ES-I3 (cell line): ENCODE measurements around the gene ABTB2.

ENCODE experiments used
- H3K36me3 ChIP-seq: 2 replicates; pipeline ENCODE4 v1.6.1; 2013; ENCODE audit warnings: mild to moderate bottlenecking, low read length, control low read depth, moderate library complexity; ENCODE audit not compliant: insufficient read depth
- H3K4me1 ChIP-seq: 2 replicates; pipeline ENCODE4 v1.6.1; 2013; ENCODE audit warnings: mild to moderate bottlenecking, control low read depth, low read length; ENCODE audit not compliant: insufficient read depth
- H3K9ac ChIP-seq: 2 replicates; pipeline ENCODE4 v1.6.1; 2013; ENCODE audit warnings: low read depth, mild to moderate bottlenecking, low read length, moderate library complexity
- H3K9me3 ChIP-seq: 2 replicates; pipeline ENCODE4 v1.6.1; 2013; ENCODE audit warnings: mild to moderate bottlenecking, low read length, moderate library complexity; ENCODE audit not compliant: control insufficient read depth, insufficient read depth

Gene ABTB2

GRCh38 chr11:34268906-34269430, 88.8 kb downstream of the ABTB2 start:
- peaks cover 8% of the 10 kb centered on the region for H3K4me1 ChIP-seq
- H3K9me3 ChIP-seq, result no peaks in the 10 kb centered on the region
- H3K9ac ChIP-seq, result no peak overlapping the region
- H3K36me3 ChIP-seq, result no peaks in the 10 kb centered on the region

GRCh38 chr11:34267417-34267816, 90.4 kb downstream of the ABTB2 start:
- Histone ChIP-seq H3K4me1 (peaks cover 20% of the 10 kb centered on the region), H3K9me3 (no peaks in the 10 kb centered on the region), H3K36me3 (no peaks in the 10 kb centered on the region), H3K9ac (no peak overlapping the region)

GRCh38 chr11:34267013-34267412, 90.8 kb downstream of the ABTB2 start:
- Histone ChIP-seq H3K4me1 (peaks cover 20% of the 10 kb centered on the region), H3K36me3 (no peaks in the 10 kb centered on the region)

GRCh38 chr11:34266090-34266912, 91.5 kb downstream of the ABTB2 start:
- H3K36me3 ChIP-seq, result no peaks in the 10 kb centered on the region
- peaks cover 20% of the 10 kb centered on the region for H3K4me1 ChIP-seq
- H3K9ac ChIP-seq, result no peak overlapping the region
- no peaks in the 10 kb centered on the region for H3K9me3 ChIP-seq

More at GRCh38 chr11:34267013-34267412, 90.8 kb downstream of the ABTB2 start:
- no peak overlapping the region for H3K9ac ChIP-seq
- no peaks in the 10 kb centered on the region for H3K9me3 ChIP-seq

- Histone ChIP-seq H3K36me3 (no peaks in the 10 kb centered on the region), H3K9ac (no peak overlapping the region), H3K9me3 (no peaks in the 10 kb centered on the region), H3K4me1 (peaks cover 20% of the 10 kb centered on the region)
Observed at GRCh38 chr11:34264303-34265110, 93.3 kb downstream of the ABTB2 start.

GRCh38 chr11:34263441-34264091, 94.2 kb downstream of the ABTB2 start:
- Histone ChIP-seq H3K36me3 (no peaks in the 10 kb centered on the region), H3K9ac (no peak overlapping the region), H3K4me1 (peaks cover 20% of the 10 kb centered on the region), H3K9me3 (no peaks in the 10 kb centered on the region)

- Histone ChIP-seq H3K4me1 (peaks cover 20% of the 10 kb centered on the region), H3K9me3 (no peaks in the 10 kb centered on the region), H3K36me3 (no peaks in the 10 kb centered on the region), H3K9ac (no peak overlapping the region)
Observed at GRCh38 chr11:34262531-34263081, 95.2 kb downstream of the ABTB2 start.

GRCh38 chr11:34261820-34262219, 96.0 kb downstream of the ABTB2 start:
- no peak overlapping the region for H3K9ac ChIP-seq
- peaks cover 12% of the 10 kb centered on the region for H3K4me1 ChIP-seq
- H3K9me3 ChIP-seq, result no peaks in the 10 kb centered on the region
- H3K36me3 ChIP-seq, result no peaks in the 10 kb centered on the region

GRCh38 chr11:34261095-34261494, 96.7 kb downstream of the ABTB2 start:
- peaks cover 12% of the 10 kb centered on the region for H3K4me1 ChIP-seq
- H3K9ac ChIP-seq, result no peak overlapping the region
- H3K36me3 ChIP-seq, result no peaks in the 10 kb centered on the region
- H3K9me3 ChIP-seq, result no peaks in the 10 kb centered on the region

GRCh38 chr11:34260072-34260575, 97.7 kb downstream of the ABTB2 start:
- no peaks in the 10 kb centered on the region for H3K9me3 ChIP-seq
- H3K4me1 ChIP-seq, result peaks cover 12% of the 10 kb centered on the region
- H3K36me3 ChIP-seq, result no peaks in the 10 kb centered on the region
- H3K9ac ChIP-seq, result no peak overlapping the region

- H3K9ac ChIP-seq, result no peak overlapping the region
- H3K9me3 ChIP-seq, result no peaks in the 10 kb centered on the region
- peaks cover 12% of the 10 kb centered on the region for H3K4me1 ChIP-seq
- no peaks in the 10 kb centered on the region for H3K36me3 ChIP-seq
Observed at GRCh38 chr11:34259087-34259486, 98.7 kb downstream of the ABTB2 start.

- no peak overlapping the region for H3K9ac ChIP-seq
- H3K4me1 ChIP-seq, result peaks cover 9% of the 10 kb centered on the region
- no peaks in the 10 kb centered on the region for H3K9me3 ChIP-seq
- H3K36me3 ChIP-seq, result no peaks in the 10 kb centered on the region
Observed at GRCh38 chr11:34256626-34257025, 101.2 kb downstream of the ABTB2 start.

- H3K9me3 ChIP-seq, result no peaks in the 10 kb centered on the region
- no peaks in the 10 kb centered on the region for H3K36me3 ChIP-seq
- H3K4me1 ChIP-seq, result peaks cover 13% of the 10 kb centered on the region
- H3K9ac ChIP-seq, result no peak overlapping the region
Observed at GRCh38 chr11:34256150-34256549, 101.7 kb downstream of the ABTB2 start.

- H3K4me1 ChIP-seq, result peaks cover 13% of the 10 kb centered on the region
- no peak overlapping the region for H3K9ac ChIP-seq
- no peaks in the 10 kb centered on the region for H3K9me3 ChIP-seq
- H3K36me3 ChIP-seq, result no peaks in the 10 kb centered on the region
Observed at GRCh38 chr11:34255101-34255500, 102.7 kb downstream of the ABTB2 start.
